ENCODE data around the gene RUBCNL. TPM values are rescaled to one million over a fixed set of nuclear protein-coding genes. Genes with fewer than 3 reads are reported as not detected.
"Not testable (repeated sequence)": the region's sequence is repeated elsewhere in the genome, so short reads cannot be mapped to it uniquely, and the experiment has no call there.

Gene RUBCNL
- total and polyA plus RNA-seq, 2 of the 4 experiments (the other 2 are of a cell fraction) = 0.03 TPM; not detected in 1

- dilution Hi-C loops (cut with HindIII; ENCODE audit: low sequenced_read_pairs, unreplicated experiment) = no loop called here
- H4K91ac ChIP-seq (ENCODE audit: insufficient read depth, low read depth, low read length) = no peak overlapping the region
Measured at GRCh38 chr13:46373623-46374022, 13.4 kb downstream of the RUBCNL start.

DNA sequence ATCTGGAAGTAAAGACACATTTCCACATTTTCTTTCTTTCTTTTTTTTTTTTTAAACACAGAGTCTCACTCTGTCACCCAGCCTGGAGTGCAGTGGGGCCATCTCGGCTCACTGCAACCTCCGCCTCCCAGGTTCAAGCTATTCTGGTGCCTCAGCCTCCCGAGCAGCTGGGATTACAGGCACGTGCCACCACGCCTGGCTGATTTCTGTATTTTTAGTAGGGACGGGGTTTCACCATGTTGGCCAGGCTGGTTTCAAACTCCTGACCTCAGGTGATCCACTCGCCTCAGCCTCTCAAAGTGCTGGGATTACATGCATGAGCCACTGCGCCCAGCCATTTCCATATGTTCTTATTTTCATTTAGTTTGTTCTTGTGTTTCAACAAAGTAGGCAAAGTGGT, 14.1 kb downstream of the RUBCNL start:
- H2AK5ac ChIP-seq (ENCODE audit: low read depth, low read length); H3K4me2 ChIP-seq (ENCODE audit: low read depth, low read length); BruUV-seq (replicated peaks); H2BK15ac ChIP-seq (ENCODE audit: low read depth, low read length); H3K23ac ChIP-seq (ENCODE audit: low read depth, low read length); in situ Hi-C loops (cut with MboI; ENCODE audit: low sequenced_read_pairs); H3K9me1 ChIP-seq (ENCODE audit: insufficient read depth, low read length); H3K36me3 ChIP-seq (ENCODE audit: control insufficient read depth, insufficient read depth, low read length); H2BK5ac ChIP-seq (ENCODE audit: low read depth, low read length, poor library complexity, severe bottlenecking); H2BK120ac ChIP-seq (ENCODE audit: low read depth, low read length); H2AK9ac ChIP-seq (replicated peaks; ENCODE audit: low read depth, low read length, poor library complexity); H4K8ac ChIP-seq (ENCODE audit: low read depth in 2 of 2, low read length in 2 of 2); H4K91ac ChIP-seq (ENCODE audit: insufficient read depth, low read depth, low read length); DNase-seq; H3K27me3 ChIP-seq (ENCODE audit: control insufficient read depth, insufficient read depth, low read length); H3K18ac ChIP-seq (ENCODE audit: low read depth, low read length); H3K4ac ChIP-seq (ENCODE audit: low read depth, low read length); H3K79me1 ChIP-seq (ENCODE audit: low read depth in 1 of 2, low read length in 2 of 2); ATAC-seq (ENCODE audit: low read depth); H3K56ac ChIP-seq (ENCODE audit: extremely low read depth, insufficient read depth, low read length); H3K4me1 ChIP-seq (ENCODE audit: control insufficient read depth, insufficient read depth, low read length); H4K20me1 ChIP-seq (ENCODE audit: insufficient read depth, low read length); H3K9ac ChIP-seq (ENCODE audit: low read depth, low read length); H3K14ac ChIP-seq (replicated peaks; ENCODE audit: low read depth, low read length); intact Hi-C loops (cut with micrococcal nuclease); CTCF ChIA-PET; H3K27ac ChIP-seq (ENCODE audit: insufficient read depth, low read length); H3K9me3 ChIP-seq (ENCODE audit: control insufficient read depth, insufficient read depth, low read length); H2BK20ac ChIP-seq (ENCODE audit: low read depth, low read length); H3K4me3 ChIP-seq (ENCODE audit: insufficient read depth, low read depth, low read length); dilution Hi-C loops (cut with HindIII; ENCODE audit: low sequenced_read_pairs, unreplicated experiment); H4K5ac ChIP-seq (ENCODE audit: low read depth, low read length); POLR2A ChIA-PET (ENCODE audit: unreplicated experiment); H2AFZ ChIP-seq (replicated peaks; ENCODE audit: low read length, poor library complexity): not testable (repeated sequence)
- 80% methylated on average over 1 of the region's 8 CpGs; no CpG with 5 or more reads in 1 of the 2 experiments for WGBS, 2 experiments (ENCODE audit: extremely low coverage in 2 of 2, insufficient read length in 1 of 2)

More at GRCh38 chr13:46373623-46374022, 13.4 kb downstream of the RUBCNL start:
- H3K79me1 ChIP-seq (ENCODE audit: low read depth in 1 of 2, low read length in 2 of 2) = no peaks in the 10 kb centered on the region
- no peaks in the 10 kb centered on the region for H4K20me1 ChIP-seq (ENCODE audit: insufficient read depth, low read length)
- H3K14ac ChIP-seq (replicated peaks; ENCODE audit: low read depth, low read length) = no peak overlapping the region
- H2BK20ac ChIP-seq (ENCODE audit: low read depth, low read length) = no peak overlapping the region
- H3K18ac ChIP-seq (ENCODE audit: low read depth, low read length) = no peak overlapping the region
- H3K36me3 ChIP-seq (ENCODE audit: control insufficient read depth, insufficient read depth, low read length) = no peaks in the 10 kb centered on the region
- H4K8ac ChIP-seq (ENCODE audit: low read depth in 2 of 2, low read length in 2 of 2) = no peak overlapping the region
- H2BK120ac ChIP-seq (ENCODE audit: low read depth, low read length) = no peak overlapping the region
- ATAC-seq (ENCODE audit: low read depth) (no peak), DNase-seq (no peak)
- H2BK15ac ChIP-seq (ENCODE audit: low read depth, low read length) = no peak overlapping the region
- H2AK9ac ChIP-seq (replicated peaks; ENCODE audit: low read depth, low read length, poor library complexity) = no peak overlapping the region
- ChIA-PET POLR2A (ENCODE audit: unreplicated experiment) (no interaction called here), CTCF (no interaction called here)
- WGBS, 2 experiments (ENCODE audit: extremely low coverage in 2 of 2, insufficient read length in 1 of 2) = 38% methylated on average over 1 of the region's 1 CpG; no CpG with 5 or more reads in 1 of the 2 experiments
- H3K9me1 ChIP-seq (ENCODE audit: insufficient read depth, low read length) = no peaks in the 10 kb centered on the region
- in situ Hi-C loops (cut with MboI; ENCODE audit: low sequenced_read_pairs) (no loop called here), intact Hi-C loops (cut with micrococcal nuclease) (no loop called here)
- TF ChIP-seq CHD1 (IDR thresholded peaks at IDR 0.05; ENCODE audit: low read depth, low read length) (no peak), NFE2L2 (IDR thresholded peaks at IDR 0.05; ENCODE audit: low read depth, low read length) (no peak)
- no peak overlapping the region for H3K4ac ChIP-seq (ENCODE audit: low read depth, low read length)
- peaks cover 2% of the 10 kb centered on the region; the same call in 1 of the 2 replicates for H3K4me1 ChIP-seq (ENCODE audit: control insufficient read depth, insufficient read depth, low read length)
- no peak overlapping the region for H3K9ac ChIP-seq (ENCODE audit: low read depth, low read length)
- H3K27ac ChIP-seq (ENCODE audit: insufficient read depth, low read length) = no peak overlapping the region
- no peak overlapping the region for H2AK5ac ChIP-seq (ENCODE audit: low read depth, low read length)
- H3K4me3 ChIP-seq (ENCODE audit: insufficient read depth, low read depth, low read length) = no peak overlapping the region
- H4K5ac ChIP-seq (ENCODE audit: low read depth, low read length) = no peak overlapping the region
- no peak overlapping the region for H3K56ac ChIP-seq (ENCODE audit: extremely low read depth, insufficient read depth, low read length)
- H2AFZ ChIP-seq (replicated peaks; ENCODE audit: low read length, poor library complexity) = no peak overlapping the region
- H3K9me3 ChIP-seq (ENCODE audit: control insufficient read depth, insufficient read depth, low read length) = no peaks in the 10 kb centered on the region
- peaks cover 3% of the 10 kb centered on the region for H3K27me3 ChIP-seq (ENCODE audit: control insufficient read depth, insufficient read depth, low read length)
- H3K23ac ChIP-seq (ENCODE audit: low read depth, low read length) = no peak overlapping the region
- H2BK5ac ChIP-seq (ENCODE audit: low read depth, low read length, poor library complexity, severe bottlenecking) = no peak overlapping the region
- no TSS peak for BruUV-seq (replicated peaks)
- no peak overlapping the region for H3K4me2 ChIP-seq (ENCODE audit: low read depth, low read length)

Data from IMR-90 (cell line).